IMR-90 (cell line): ENCODE measurements around the gene PRDX5. TPM values are rescaled to one million over a fixed set of nuclear protein-coding genes. Genes with fewer than 3 reads are reported as not detected.
A peak's percentile ranks its signal among the peaks of the same experiment; 100 is the strongest.

Experiments used
- ATAC-seq: fragments of 200-7000 bp; cut with Tn5 transposase; 2 replicates; pipeline ENCODE4 v1.9.1; 2020; ENCODE audit warnings: low read depth, mild to moderate bottlenecking, moderate library complexity
- BruUV-seq: library from RNA; stranded (reverse); fragments of 400-500 nt; replicated peaks from 2 replicates; lab custom pipeline; 2021; lab: Mats Ljungman, UMichigan
- CTCF ChIA-PET: fragments of 300-600 bp; formaldehyde crosslinking; extraction: SDS; loops from one replicate; lab custom pipeline; 2021; ENCODE audit warnings: antibody characterized with exemption; lab: Yijun Ruan, JAX
- POLR2A ChIA-PET: fragments of 300-600 bp; sonication (Branson Sonifier 250); formaldehyde crosslinking; loops from one replicate; lab custom pipeline; 2022; ENCODE audit warnings: antibody characterized with exemption; ENCODE audit not compliant: unreplicated experiment; lab: Charles Lee
- DNase-seq: peaks from one replicate; pipeline ENCODE4 v3.0.0; 2013
- H2AFZ ChIP-seq: replicated peaks from 2 replicates; pipeline ENCODE3; 2013; ENCODE audit warnings: low read length, mild to moderate bottlenecking; ENCODE audit not compliant: poor library complexity
- H2AK5ac ChIP-seq: 2 replicates; pipeline ENCODE4 v1.6.1; 2013; ENCODE audit warnings: low read depth, low read length, inconsistent platforms
- H2AK9ac ChIP-seq: replicated peaks from 2 replicates; pipeline ENCODE3; 2013; ENCODE audit warnings: mild to moderate bottlenecking, low read depth, low read length, moderate library complexity; ENCODE audit not compliant: poor library complexity
- H2BK120ac ChIP-seq: 2 replicates; pipeline ENCODE4 v1.6.1; 2013; ENCODE audit warnings: low read depth, low read length, inconsistent platforms
- H2BK15ac ChIP-seq: 3 replicates; pipeline ENCODE4 v1.6.1; 2013; ENCODE audit warnings: low read depth, low read length, inconsistent platforms
- H2BK20ac ChIP-seq: 2 replicates; pipeline ENCODE4 v1.6.1; 2013; ENCODE audit warnings: low read depth, mild to moderate bottlenecking, inconsistent platforms, low read length, moderate library complexity
- H2BK5ac ChIP-seq: 2 replicates; pipeline ENCODE4 v1.6.1; 2013; ENCODE audit warnings: mild to moderate bottlenecking, low read depth, low read length, inconsistent platforms; ENCODE audit not compliant: poor library complexity, severe bottlenecking
- H3K14ac ChIP-seq: replicated peaks from 2 replicates; pipeline ENCODE4 v1.6.1; 2013; ENCODE audit warnings: low read depth, low read length, inconsistent platforms
- H3K18ac ChIP-seq: 2 replicates; pipeline ENCODE4 v1.6.1; 2013; ENCODE audit warnings: low read depth, low read length, control low read depth
- H3K23ac ChIP-seq: 2 replicates; pipeline ENCODE4 v1.6.1; 2013; ENCODE audit warnings: low read depth, low read length, inconsistent platforms
- H3K27ac ChIP-seq: 2 replicates; pipeline ENCODE4 v1.5.1; 2013; ENCODE audit warnings: mild to moderate bottlenecking, control low read depth, low read length; ENCODE audit not compliant: insufficient read depth
- H3K27me3 ChIP-seq: 2 replicates; pipeline ENCODE4 v1.6.1; 2013; ENCODE audit warnings: low read length; ENCODE audit not compliant: control insufficient read depth, insufficient read depth
- H3K36me3 ChIP-seq: 2 replicates; pipeline ENCODE4 v1.6.1; 2013; ENCODE audit warnings: low read length, mixed read lengths; ENCODE audit not compliant: control insufficient read depth, insufficient read depth
- H3K4ac ChIP-seq: 2 replicates; pipeline ENCODE4 v1.6.1; 2013; ENCODE audit warnings: low read depth, low read length, inconsistent platforms
- H3K4me1 ChIP-seq: 2 replicates; pipeline ENCODE4 v1.6.1; 2013; ENCODE audit warnings: low read length, mixed read lengths; ENCODE audit not compliant: control insufficient read depth, insufficient read depth
- H3K4me2 ChIP-seq: 2 replicates; pipeline ENCODE4 v1.6.1; 2013; ENCODE audit warnings: low read depth, mild to moderate bottlenecking, control low read depth, low read length, moderate library complexity
- H3K4me3 ChIP-seq: 2 replicates; pipeline ENCODE4 v1.5.1; 2013; ENCODE audit warnings: low read depth, mild to moderate bottlenecking, control low read depth, low read length, moderate library complexity; ENCODE audit not compliant: insufficient read depth
- H3K56ac ChIP-seq: 2 replicates; pipeline ENCODE4 v1.6.1; 2013; ENCODE audit warnings: low read length, inconsistent platforms; ENCODE audit not compliant: insufficient read depth; ENCODE audit errors: extremely low read depth
- H3K79me1 ChIP-seq, 2 experiments: 2 replicates each; pipeline ENCODE4 v1.6.1; 2013; ENCODE audit warnings: low read length in 2 of 2, inconsistent platforms in 1 of 2, low read depth in 1 of 2
- H3K9ac ChIP-seq: 2 replicates; pipeline ENCODE4 v1.6.1; 2013; ENCODE audit warnings: low read depth, low read length, control low read depth
- H3K9me1 ChIP-seq: 2 replicates; pipeline ENCODE4 v1.6.1; 2013; ENCODE audit warnings: low read length, inconsistent platforms; ENCODE audit not compliant: insufficient read depth
- H3K9me3 ChIP-seq: 2 replicates; pipeline ENCODE4 v1.6.1; 2013; ENCODE audit warnings: low read length; ENCODE audit not compliant: control insufficient read depth, insufficient read depth
- H4K20me1 ChIP-seq: 2 replicates; pipeline ENCODE4 v1.6.1; 2013; ENCODE audit warnings: low read length, inconsistent platforms; ENCODE audit not compliant: insufficient read depth
- H4K5ac ChIP-seq: 2 replicates; pipeline ENCODE4 v1.6.1; 2013; ENCODE audit warnings: mild to moderate bottlenecking, low read depth, low read length, control low read depth
- H4K8ac ChIP-seq, 2 experiments: 2 replicates each; pipeline ENCODE4 v1.6.1; 2013; ENCODE audit warnings: low read depth in 2 of 2, low read length in 2 of 2, control low read depth in 1 of 2, inconsistent platforms in 1 of 2
- H4K91ac ChIP-seq: 2 replicates; pipeline ENCODE4 v1.6.1; 2013; ENCODE audit warnings: low read depth, low read length, inconsistent platforms; ENCODE audit not compliant: insufficient read depth
- BHLHE40 ChIP-seq: fragments of 150-350 bp; IDR thresholded peaks from 2 replicates; pipeline ENCODE4 v1.6.1; 2016; ENCODE audit warnings: mild to moderate bottlenecking, low read depth, low read length
- RFX5 ChIP-seq: IDR thresholded peaks from 2 replicates; pipeline ENCODE4 v1.8.0; 2012; ENCODE audit warnings: low read depth, mild to moderate bottlenecking, low read length, moderate library complexity
- WGBS, 2 experiments: methylation state at CpG; one replicate each; pipeline versions ENCODE4 v1.1.5 to v1.1.7; 2013; ENCODE audit warnings: missing lambda C conversion rate in 2 of 2; ENCODE audit not compliant: insufficient read length in 1 of 2; ENCODE audit errors: extremely low coverage in 2 of 2; 5-methylcytosine and 5-hydroxymethylcytosine counted together
- dilution Hi-C: fragments of 300-500 bp; cut with HindIII; formaldehyde crosslinking; loops from one replicate; pipeline ENCODE4 v1.14.3; 2018; ENCODE audit warnings: low sequenced_read_pairs; ENCODE audit not compliant: unreplicated experiment
- in situ Hi-C: fragments of 300-500 bp; cut with MboI; formaldehyde crosslinking; loops from 3 replicates; pipeline ENCODE4 v1.14.3; 2019; ENCODE audit warnings: low sequenced_read_pairs, inconsistent platforms, mixed read lengths
- intact Hi-C: fragments of 100-400 bp; cut with micrococcal nuclease; formaldehyde crosslinking; loops from 2 replicates; pipeline ENCODE4 v1.10.0; 2022
- polyA plus RNA-seq, 3 experiments: library from polyadenylated mRNA; depleted of rRNA; stranded (reverse); fragments of >200 nt; gene quantifications; 2 replicates each; pipeline ENCODE4 v1.2.3, GENCODE V29; 2012; ENCODE audit warnings: low replicate concordance in 1 of 3
- total RNA-seq: library from RNA; depleted of rRNA; stranded (reverse); fragments of >200 nt; gene quantifications from 2 replicates; pipeline ENCODE4 v1.2.3, GENCODE V29; 2012

The PRDX5 gene
- total and polyA plus RNA-seq, 2 of the 4 experiments (the other 2 are of a cell fraction) = 120 to 292 TPM

DNA sequence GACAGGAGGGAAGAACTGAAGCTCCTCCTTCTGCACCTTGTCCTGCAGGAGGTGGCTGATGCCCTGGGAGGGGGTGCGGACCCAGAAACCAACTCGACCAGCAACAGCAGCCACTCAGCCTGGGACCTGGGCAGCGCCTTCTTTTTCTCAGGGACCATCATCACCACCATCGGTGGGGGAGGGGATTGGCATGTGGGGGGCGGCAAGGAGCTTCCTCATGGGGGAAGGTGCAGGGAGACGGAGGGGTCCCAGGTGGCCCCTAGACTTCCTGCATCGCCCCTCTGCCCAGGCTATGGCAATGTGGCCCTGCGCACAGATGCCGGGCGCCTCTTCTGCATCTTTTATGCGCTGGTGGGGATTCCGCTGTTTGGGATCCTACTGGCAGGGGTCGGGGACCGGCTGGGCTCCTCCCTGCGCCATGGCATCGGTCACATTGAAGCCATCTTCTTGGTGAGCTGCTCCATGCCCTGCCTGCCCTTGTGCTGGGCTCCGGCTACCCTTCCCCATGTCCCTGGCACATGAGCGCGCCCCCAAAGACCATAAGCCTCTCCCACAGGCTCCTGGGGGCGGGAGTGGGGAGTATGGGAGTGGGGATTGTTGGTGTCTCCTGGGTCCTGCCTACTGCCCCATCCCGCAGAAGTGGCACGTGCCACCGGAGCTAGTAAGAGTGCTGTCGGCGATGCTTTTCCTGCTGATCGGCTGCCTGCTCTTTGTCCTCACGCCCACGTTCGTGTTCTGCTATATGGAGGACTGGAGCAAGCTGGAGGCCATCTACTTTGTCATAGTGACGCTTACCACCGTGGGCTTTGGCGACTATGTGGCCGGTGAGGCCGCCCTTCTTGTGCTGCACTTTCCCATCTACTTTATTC, 20.9 kb upstream of the PRDX5 start:
- H2BK5ac ChIP-seq = no peak overlapping the region
- intact Hi-C loops (no loop called here), in situ Hi-C loops (no loop called here), dilution Hi-C loops (no loop called here)
- CTCF ChIA-PET = no interaction called here
- H2AK5ac ChIP-seq = no peak overlapping the region
- no peak overlapping the region for H3K27ac ChIP-seq
- BruUV-seq = no TSS peak
- peaks cover 4% of the 10 kb centered on the region; the same call in 1 of the 2 replicates for H4K20me1 ChIP-seq
- H3K4me1 ChIP-seq = peaks cover 5% of the 10 kb centered on the region
- no peak overlapping the region for H3K4me2 ChIP-seq
- POLR2A ChIA-PET = no interaction called here
- no peak overlapping the region for H3K56ac ChIP-seq
- peak overlapping the region; percentile 29 for H2AFZ ChIP-seq
- H4K91ac ChIP-seq = no peak overlapping the region
- H2BK15ac ChIP-seq = no peak overlapping the region
- peaks cover 86% of the 10 kb centered on the region for H3K27me3 ChIP-seq
- H3K18ac ChIP-seq = no peak overlapping the region
- no peak overlapping the region for H4K8ac ChIP-seq
- no peak overlapping the region for H4K5ac ChIP-seq
- no peaks in the 10 kb centered on the region for H3K9me1 ChIP-seq
- TF ChIP-seq BHLHE40 = peak; percentile 57; the same call in 1 of the 2 replicates
- no peak for TF ChIP-seq RFX5
- H3K36me3 ChIP-seq = no peaks in the 10 kb centered on the region
- no peak overlapping the region for H2AK9ac ChIP-seq
- no peak overlapping the region for H3K23ac ChIP-seq
- WGBS, 2 experiments = 4% methylated on average over 18 of the region's 34 CpGs; no CpG with 5 or more reads in 1 of the 2 experiments
- ATAC-seq = no peak
- DNase-seq = no peak
- H3K79me1 ChIP-seq = no peaks in the 10 kb centered on the region
- H2BK20ac ChIP-seq = no peak overlapping the region
- no peak overlapping the region for H3K9ac ChIP-seq
- no peak overlapping the region for H2BK120ac ChIP-seq
- no peaks in the 10 kb centered on the region for H3K9me3 ChIP-seq
- H3K4ac ChIP-seq = no peak overlapping the region
- no peak overlapping the region for H3K14ac ChIP-seq
- H3K4me3 ChIP-seq = no peak overlapping the region
